ENCODE results near the gene SLC35G6. TPM values are rescaled to one million over a fixed set of nuclear protein-coding genes. Genes with fewer than 3 reads are reported as not detected.

The SLC35G6 gene
- total RNA-seq, 2 donors from 2014 or later: not detected

DNA sequence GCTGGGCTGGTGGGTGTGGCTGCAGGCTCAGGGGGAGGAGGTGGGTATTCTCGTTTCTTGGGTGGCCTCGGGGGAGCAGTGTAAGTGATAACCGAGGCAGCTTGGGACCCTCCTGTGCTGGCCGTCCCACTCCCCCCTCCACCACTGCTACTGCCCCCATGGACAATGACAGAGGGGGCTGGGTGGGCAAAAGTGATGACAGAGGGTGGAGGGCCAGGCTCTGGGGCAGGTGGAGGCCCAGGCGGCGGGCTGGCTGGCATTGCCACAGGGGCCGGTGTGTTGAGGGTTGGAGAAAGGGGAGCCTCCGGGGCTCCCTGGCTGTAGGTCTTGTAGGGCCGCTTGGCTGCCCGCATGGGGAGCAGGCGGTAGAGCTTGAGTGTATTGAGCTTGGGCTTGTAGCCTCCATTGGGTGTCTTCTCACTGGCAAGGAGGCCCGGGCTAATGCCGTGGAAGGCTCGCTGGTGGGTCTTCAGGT lies 17.8 kb upstream of the SLC35G6 start:
- Histone ChIP-seq H3K36me3 (peaks cover 37% of the 10 kb centered on the region), H3K27me3 (replicated peaks; ENCODE audit: insufficient read depth) (no peaks in the 10 kb centered on the region), H3K27ac (no peak overlapping the region), H3K4me3 (no peak overlapping the region), H3K9me3 (no peaks in the 10 kb centered on the region), H3K4me1 (ENCODE audit: control insufficient read depth in 1 of 2, low read depth in 2 of 2) (peaks cover 6 to 22% of the 10 kb centered on the region in 2 donors)
- DNase-seq (ENCODE audit: low spot score): no peak
- ATAC-seq (ENCODE audit: insufficient number of reproducible peaks, low FRiP score, low read depth): no peak
- TF ChIP-seq, protein P1, sequence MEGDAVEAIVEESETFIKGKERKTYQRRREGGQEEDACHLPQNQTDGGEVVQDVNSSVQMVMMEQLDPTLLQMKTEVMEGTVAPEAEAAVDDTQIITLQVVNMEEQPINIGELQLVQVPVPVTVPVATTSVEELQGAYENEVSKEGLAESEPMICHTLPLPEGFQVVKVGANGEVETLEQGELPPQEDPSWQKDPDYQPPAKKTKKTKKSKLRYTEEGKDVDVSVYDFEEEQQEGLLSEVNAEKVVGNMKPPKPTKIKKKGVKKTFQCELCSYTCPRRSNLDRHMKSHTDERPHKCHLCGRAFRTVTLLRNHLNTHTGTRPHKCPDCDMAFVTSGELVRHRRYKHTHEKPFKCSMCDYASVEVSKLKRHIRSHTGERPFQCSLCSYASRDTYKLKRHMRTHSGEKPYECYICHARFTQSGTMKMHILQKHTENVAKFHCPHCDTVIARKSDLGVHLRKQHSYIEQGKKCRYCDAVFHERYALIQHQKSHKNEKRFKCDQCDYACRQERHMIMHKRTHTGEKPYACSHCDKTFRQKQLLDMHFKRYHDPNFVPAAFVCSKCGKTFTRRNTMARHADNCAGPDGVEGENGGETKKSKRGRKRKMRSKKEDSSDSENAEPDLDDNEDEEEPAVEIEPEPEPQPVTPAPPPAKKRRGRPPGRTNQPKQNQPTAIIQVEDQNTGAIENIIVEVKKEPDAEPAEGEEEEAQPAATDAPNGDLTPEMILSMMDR (IDR thresholded peaks at IDR 0.05): no peak

GRCh38 chr17:7464081-7464480 lies 17.2 kb upstream of the SLC35G6 start:
- Histone ChIP-seq H3K27me3 (replicated peaks; ENCODE audit: insufficient read depth) (no peaks in the 10 kb centered on the region), H3K4me3 (no peak overlapping the region), H3K9me3 (no peaks in the 10 kb centered on the region), H3K4me1 (ENCODE audit: control insufficient read depth in 1 of 2, low read depth in 2 of 2) (peaks cover 6 to 22% of the 10 kb centered on the region in 2 donors), H3K36me3 (peaks cover 37% of the 10 kb centered on the region), H3K27ac (no peak overlapping the region)
- no peak for DNase-seq (ENCODE audit: low spot score)
- TF ChIP-seq, protein P1 (IDR thresholded peaks at IDR 0.05): no peak
- no peak for ATAC-seq (ENCODE audit: insufficient number of reproducible peaks, low FRiP score, low read depth)

GRCh38 chr17:7465597-7466275 lies 15.5 kb upstream of the SLC35G6 start:
- Histone ChIP-seq H3K36me3 (peaks cover 37% of the 10 kb centered on the region), H3K27me3 (replicated peaks; ENCODE audit: insufficient read depth) (no peaks in the 10 kb centered on the region), H3K27ac (no peak overlapping the region), H3K9me3 (no peaks in the 10 kb centered on the region), H3K4me3 (no peak overlapping the region), H3K4me1 (ENCODE audit: control insufficient read depth in 1 of 2, low read depth in 2 of 2) (peaks cover 6 to 32% of the 10 kb centered on the region in 2 donors)
- ATAC-seq (ENCODE audit: insufficient number of reproducible peaks, low FRiP score, low read depth) (no peak), DNase-seq (ENCODE audit: low spot score) (no peak)
- TF ChIP-seq, protein P1 (IDR thresholded peaks at IDR 0.05): no peak

DNA sequence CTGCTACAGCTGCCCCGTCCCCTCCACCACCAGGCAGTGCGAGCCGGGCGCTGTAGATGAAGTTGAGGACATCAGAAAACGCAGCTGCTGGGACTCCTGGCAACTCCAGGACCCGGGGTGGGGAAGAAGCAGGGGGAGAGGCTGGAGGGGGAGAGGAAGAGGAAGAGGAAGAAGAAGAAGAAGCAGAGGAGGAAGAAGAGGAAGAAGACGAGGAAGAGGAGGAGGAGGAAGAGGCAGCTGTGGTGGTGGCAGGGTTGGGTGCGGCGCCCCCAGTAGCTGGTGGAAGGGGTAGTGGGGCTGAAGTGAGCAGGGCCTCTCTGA lies 15.0 kb upstream of the SLC35G6 start:
- H3K4me1 ChIP-seq (ENCODE audit: control insufficient read depth in 1 of 2, low read depth in 2 of 2): peaks cover 8 to 34% of the 10 kb centered on the region in 2 donors
- peak overlapping the region in 1 of 2 donors; percentile 13 for H3K27ac ChIP-seq
- H3K9me3 ChIP-seq: no peaks in the 10 kb centered on the region
- TF ChIP-seq, protein P1 (IDR thresholded peaks at IDR 0.05): no peak
- ATAC-seq (ENCODE audit: insufficient number of reproducible peaks, low FRiP score, low read depth) (no peak), DNase-seq (ENCODE audit: low spot score) (no peak)
- H3K27me3 ChIP-seq (replicated peaks; ENCODE audit: insufficient read depth): no peaks in the 10 kb centered on the region
- H3K4me3 ChIP-seq: no peak overlapping the region
- H3K36me3 ChIP-seq: peaks cover 33% of the 10 kb centered on the region

GRCh38 chr17:7466639-7467341 lies 14.5 kb upstream of the SLC35G6 start:
- peaks cover 8 to 37% of the 10 kb centered on the region in 2 donors for H3K4me1 ChIP-seq (ENCODE audit: control insufficient read depth in 1 of 2, low read depth in 2 of 2)
- H3K36me3 ChIP-seq: peaks cover 30% of the 10 kb centered on the region
- TF ChIP-seq, protein P1 (IDR thresholded peaks at IDR 0.05): no peak
- DNase-seq (ENCODE audit: low spot score): no peak
- no peak overlapping the region for H3K4me3 ChIP-seq
- no peaks in the 10 kb centered on the region for H3K9me3 ChIP-seq
- no peak for ATAC-seq (ENCODE audit: insufficient number of reproducible peaks, low FRiP score, low read depth)
- H3K27me3 ChIP-seq (replicated peaks; ENCODE audit: insufficient read depth): no peaks in the 10 kb centered on the region
- H3K27ac ChIP-seq: peak overlapping the region in 1 of 2 donors; percentile 13

Data from thoracic aorta (tissue), 2 donors.